ENCODE data around the gene NFATC3. TPM values are rescaled to one million over a fixed set of nuclear protein-coding genes. Genes with fewer than 3 reads are reported as not detected.
A peak's percentile ranks its signal among the peaks of the same experiment; 100 is the strongest.

The NFATC3 gene
- total RNA-seq, 1 experiment from 2014 or later = 33.0 TPM

- no peaks in the 10 kb centered on the region for H3K9me3 Mint-ChIP-seq
These were observed 11.9 kb downstream of the NFATC3 start for GRCh38 chr16:68097088-68097487.

More at GRCh38 chr16:68097088-68097487, 11.9 kb downstream of the NFATC3 start:
- H3K23me2 ChIP-seq (ENCODE audit: insufficient read length, low read depth, low read length, poor library complexity, severe bottlenecking) = no peaks in the 10 kb centered on the region
- Mint-ChIP-seq H3K27ac (peak overlapping the region in 1 of 3 experiments; percentile 3; a peak in 1 of 7 replicates), H3K4me3 (no peak overlapping the region), H3K36me3 (ENCODE audit: insufficient read depth in 1 of 3, low read depth in 3 of 3) (0 out of 7 replicates have a peak, but pooled peaks cover 0 to 2% (median 0%) of the 10 kb centered on the region in 3 experiments), H3K4me1 (peaks cover 22 to 27% of the 10 kb centered on the region in 2 experiments), H3K27me3 (ENCODE audit: low read depth) (no peaks in the 10 kb centered on the region)
- no peak overlapping the region for H3K23ac ChIP-seq (ENCODE audit: insufficient read length, low read depth, low read length)
- no peak overlapping the region for H2BK12ac ChIP-seq (ENCODE audit: insufficient read length, low read depth, low read length)
- no peaks in the 10 kb centered on the region for H3K9me3 ChIP-seq (ENCODE audit: control insufficient read depth, low read depth, low read length)
- H2AK5ac ChIP-seq (ENCODE audit: insufficient read length, low read length) = no peak overlapping the region
- no peak for TF ChIP-seq CTCF (conservative IDR thresholded peaks at IDR 0.05)
- H3T11ph ChIP-seq (ENCODE audit: low read length) = no peak overlapping the region
- H4K8ac ChIP-seq (replicated peaks; ENCODE audit: insufficient read length, low read depth, low read length) = no peak overlapping the region
- no peaks in the 10 kb centered on the region for H4K20me1 ChIP-seq (ENCODE audit: control insufficient read depth, insufficient read depth, insufficient read length)
- no peak overlapping the region for H4K5ac ChIP-seq (ENCODE audit: insufficient read length, low read depth, low read length)
- H2BK20ac ChIP-seq (ENCODE audit: low read depth, low read length, poor library complexity, severe bottlenecking) = no peak overlapping the region
- H3K14ac ChIP-seq (ENCODE audit: insufficient read depth, low read length) = no peak overlapping the region
- H2BK15ac ChIP-seq (ENCODE audit: low read depth, low read length) = no peak overlapping the region
- H2BK5ac ChIP-seq (ENCODE audit: insufficient read length, low read length) = no peak overlapping the region
- no peak overlapping the region for H3K4me2 ChIP-seq (ENCODE audit: insufficient read depth, insufficient read length, low read length)
- no peak overlapping the region for H2AFZ ChIP-seq (ENCODE audit: low read length)
- no peak overlapping the region for H3K9ac ChIP-seq (ENCODE audit: extremely low read depth, insufficient read length, low read length)
- H3K18ac ChIP-seq (ENCODE audit: insufficient read length, low read depth, low read length) = no peak overlapping the region
- peaks cover 19% of the 10 kb centered on the region; the same call in 1 of the 2 replicates for H3K79me2 ChIP-seq (ENCODE audit: insufficient read depth, low read length)
- no peaks in the 10 kb centered on the region for H3K27me3 ChIP-seq (ENCODE audit: insufficient read depth, low read length)
- no peak overlapping the region for H4K91ac ChIP-seq (ENCODE audit: insufficient read length, low read depth, low read length)
- no peak overlapping the region for H3K4ac ChIP-seq (ENCODE audit: low read depth, low read length)
- peaks cover 4% of the 10 kb centered on the region; the same call in 1 of the 2 replicates for H3K4me1 ChIP-seq (ENCODE audit: insufficient read depth, low read length)
- no peak overlapping the region for H3K56ac ChIP-seq (ENCODE audit: insufficient read length, low read depth, low read length)
- peaks cover 4% of the 10 kb centered on the region for H3K79me1 ChIP-seq (ENCODE audit: insufficient read depth, low read depth, low read length, poor library complexity, severe bottlenecking)
- no peak overlapping the region for H2BK120ac ChIP-seq (ENCODE audit: low read depth, low read length, poor library complexity, severe bottlenecking)
- DNase-seq = no peak
- H3K27ac ChIP-seq (ENCODE audit: insufficient read length, low read depth, low read length) = no peak overlapping the region
